ENCODE data around the gene RIMBP2. TPM values are rescaled to one million over a fixed set of nuclear protein-coding genes. Genes with fewer than 3 reads are reported as not detected.

Gene RIMBP2
- polyA plus RNA-seq, 1 donor (not counting 4 experiments of a cell fraction or from before 2014, with no cell fraction given) = 0.16 TPM

DNA sequence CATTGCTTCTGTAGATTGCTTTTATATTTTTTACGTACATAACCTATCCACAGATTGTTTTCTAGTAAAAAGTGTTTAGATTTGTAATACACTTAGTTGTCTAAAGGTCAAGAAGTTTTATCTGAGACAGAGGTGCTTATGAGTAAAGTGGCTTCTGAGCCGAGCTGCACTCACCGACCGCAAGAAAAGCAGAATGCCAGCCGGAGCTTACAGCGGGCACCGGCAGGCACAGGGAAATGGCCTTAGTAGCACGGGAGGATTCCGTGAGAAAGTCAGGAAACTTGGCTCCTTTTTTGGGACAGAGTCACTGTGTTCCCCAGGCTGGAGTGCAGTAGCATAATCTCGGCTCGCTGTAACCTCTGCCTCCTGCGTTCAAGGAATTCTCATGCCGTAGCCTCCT is 348.6 kb downstream of the RIMBP2 start:
- no peak overlapping the region for H3K9ac ChIP-seq (ENCODE audit: control insufficient read depth, extremely low read depth, insufficient read depth, low read length)
- no peaks in the 10 kb centered on the region for H3K79me2 ChIP-seq (ENCODE audit: control insufficient read depth, insufficient read depth, low read length)
- no peak for FAIRE-seq
- no peak for DNase-seq (ENCODE audit: low read depth, low spot score)
- peaks cover 8% of the 10 kb centered on the region for H3K27me3 ChIP-seq (ENCODE audit: control insufficient read depth, extremely low read depth, insufficient read depth, low read length)
- no peaks in the 10 kb centered on the region for H3K9me3 ChIP-seq (ENCODE audit: control insufficient read depth, low read depth, low read length)
- no peak overlapping the region for H3K4me2 ChIP-seq (ENCODE audit: control insufficient read depth, extremely low read depth, insufficient read depth, low read depth, low read length)
- H4K20me1 ChIP-seq (ENCODE audit: control insufficient read depth, extremely low read depth, insufficient read depth, low read length) = no peaks in the 10 kb centered on the region
- no peak for TF ChIP-seq EZH2 (IDR thresholded peaks at IDR 0.05; ENCODE audit: low read length)
- TF ChIP-seq, protein P1, sequence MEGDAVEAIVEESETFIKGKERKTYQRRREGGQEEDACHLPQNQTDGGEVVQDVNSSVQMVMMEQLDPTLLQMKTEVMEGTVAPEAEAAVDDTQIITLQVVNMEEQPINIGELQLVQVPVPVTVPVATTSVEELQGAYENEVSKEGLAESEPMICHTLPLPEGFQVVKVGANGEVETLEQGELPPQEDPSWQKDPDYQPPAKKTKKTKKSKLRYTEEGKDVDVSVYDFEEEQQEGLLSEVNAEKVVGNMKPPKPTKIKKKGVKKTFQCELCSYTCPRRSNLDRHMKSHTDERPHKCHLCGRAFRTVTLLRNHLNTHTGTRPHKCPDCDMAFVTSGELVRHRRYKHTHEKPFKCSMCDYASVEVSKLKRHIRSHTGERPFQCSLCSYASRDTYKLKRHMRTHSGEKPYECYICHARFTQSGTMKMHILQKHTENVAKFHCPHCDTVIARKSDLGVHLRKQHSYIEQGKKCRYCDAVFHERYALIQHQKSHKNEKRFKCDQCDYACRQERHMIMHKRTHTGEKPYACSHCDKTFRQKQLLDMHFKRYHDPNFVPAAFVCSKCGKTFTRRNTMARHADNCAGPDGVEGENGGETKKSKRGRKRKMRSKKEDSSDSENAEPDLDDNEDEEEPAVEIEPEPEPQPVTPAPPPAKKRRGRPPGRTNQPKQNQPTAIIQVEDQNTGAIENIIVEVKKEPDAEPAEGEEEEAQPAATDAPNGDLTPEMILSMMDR (optimal IDR thresholded peaks at IDR 0.05 in 1 of 3, IDR thresholded peaks at IDR 0.05 in 1 of 3, conservative IDR thresholded peaks at IDR 0.05 in 1 of 3; ENCODE audit: extremely low read depth in 1 of 3, insufficient read depth in 2 of 3, low read length in 3 of 3) = no peak
- no peak overlapping the region for H2AFZ ChIP-seq (ENCODE audit: control insufficient read depth, low read length)
- H3K9me1 ChIP-seq (ENCODE audit: control insufficient read depth, extremely low read depth, insufficient read depth, low read length) = no peaks in the 10 kb centered on the region
- dilution Hi-C loops (cut with MboI; ENCODE audit: extremely low pct_ligation_motif_present, low sequenced_read_pairs) = no loop called here
- H3K4me3 ChIP-seq (ENCODE audit: control insufficient read depth in 2 of 3, extremely low read depth in 1 of 3, insufficient read depth in 2 of 3, low read depth in 1 of 3, low read length in 3 of 3) = no peak overlapping the region
- no peaks in the 10 kb centered on the region for H3K4me1 ChIP-seq (ENCODE audit: control insufficient read depth, extremely low read depth, insufficient read depth, low read length)
- H3K36me3 ChIP-seq (ENCODE audit: control insufficient read depth in 2 of 2, extremely low read depth in 1 of 2, insufficient read depth in 2 of 2, low read length in 2 of 2) = no peaks in the 10 kb centered on the region
- no peak overlapping the region for H3K27ac ChIP-seq (ENCODE audit: control insufficient read depth, insufficient read depth, low read length)

DNA sequence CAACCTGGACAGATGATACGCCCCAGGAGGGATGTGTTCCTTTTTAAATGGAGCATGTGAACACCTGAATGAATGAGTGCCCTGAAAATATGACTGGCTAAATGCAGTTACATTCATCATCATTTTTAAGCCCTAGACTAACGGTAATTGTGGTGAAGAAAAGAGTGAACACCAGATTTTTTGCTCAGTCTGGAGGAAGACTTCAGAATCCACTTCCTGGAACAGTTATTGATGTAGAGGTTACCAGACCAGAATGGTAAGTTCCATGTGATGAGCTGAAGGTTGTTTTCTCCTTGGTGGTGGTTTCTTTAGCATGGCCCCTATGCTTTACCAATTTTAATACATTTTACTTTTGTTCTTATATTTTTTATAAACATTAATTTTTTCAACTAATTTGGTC is 349.1 kb downstream of the RIMBP2 start:
- dilution Hi-C loops (cut with MboI; ENCODE audit: extremely low pct_ligation_motif_present, low sequenced_read_pairs) = no loop called here
- FAIRE-seq = no peak
- peaks cover 8% of the 10 kb centered on the region for H3K27me3 ChIP-seq (ENCODE audit: control insufficient read depth, extremely low read depth, insufficient read depth, low read length)

More for the DNA sequence above, 349.1 kb downstream of the RIMBP2 start:
- Histone ChIP-seq H3K9ac (ENCODE audit: control insufficient read depth, extremely low read depth, insufficient read depth, low read length) (no peak overlapping the region), H2AFZ (ENCODE audit: control insufficient read depth, low read length) (no peak overlapping the region), H3K4me1 (ENCODE audit: control insufficient read depth, extremely low read depth, insufficient read depth, low read length) (no peaks in the 10 kb centered on the region), H3K4me3 (ENCODE audit: control insufficient read depth in 2 of 3, extremely low read depth in 1 of 3, insufficient read depth in 2 of 3, low read depth in 1 of 3, low read length in 3 of 3) (no peak overlapping the region), H3K36me3 (ENCODE audit: control insufficient read depth in 2 of 2, extremely low read depth in 1 of 2, insufficient read depth in 2 of 2, low read length in 2 of 2) (no peaks in the 10 kb centered on the region), H3K9me1 (ENCODE audit: control insufficient read depth, extremely low read depth, insufficient read depth, low read length) (no peaks in the 10 kb centered on the region), H3K27ac (ENCODE audit: control insufficient read depth, insufficient read depth, low read length) (no peak overlapping the region), H3K4me2 (ENCODE audit: control insufficient read depth, extremely low read depth, insufficient read depth, low read depth, low read length) (no peak overlapping the region), H3K79me2 (ENCODE audit: control insufficient read depth, insufficient read depth, low read length) (no peaks in the 10 kb centered on the region), H4K20me1 (ENCODE audit: control insufficient read depth, extremely low read depth, insufficient read depth, low read length) (no peaks in the 10 kb centered on the region), H3K9me3 (ENCODE audit: control insufficient read depth, low read depth, low read length) (no peaks in the 10 kb centered on the region)
- no peak for DNase-seq (ENCODE audit: low read depth, low spot score)
- no peak for TF ChIP-seq EZH2 (IDR thresholded peaks at IDR 0.05; ENCODE audit: low read length)
- TF ChIP-seq, protein P1 (optimal IDR thresholded peaks at IDR 0.05 in 1 of 3, IDR thresholded peaks at IDR 0.05 in 1 of 3, conservative IDR thresholded peaks at IDR 0.05 in 1 of 3; ENCODE audit: extremely low read depth in 1 of 3, insufficient read depth in 2 of 3, low read length in 3 of 3) = no peak
